GM12801 (cell line): ENCODE results near the gene CENPM.

Experiments used
- TF ChIP-seq, protein P1 (sequence below): IDR thresholded peaks from one replicate; pipeline ENCODE4 v1.5.1; 2011; ENCODE audit warnings: control low read depth; ENCODE audit not compliant: insufficient read length; ENCODE audit errors: extremely low read depth

Gene CENPM

GRCh38 chr22:41947424-41948080 is 600 bp upstream of the CENPM start:
- TF ChIP-seq, protein P1, sequence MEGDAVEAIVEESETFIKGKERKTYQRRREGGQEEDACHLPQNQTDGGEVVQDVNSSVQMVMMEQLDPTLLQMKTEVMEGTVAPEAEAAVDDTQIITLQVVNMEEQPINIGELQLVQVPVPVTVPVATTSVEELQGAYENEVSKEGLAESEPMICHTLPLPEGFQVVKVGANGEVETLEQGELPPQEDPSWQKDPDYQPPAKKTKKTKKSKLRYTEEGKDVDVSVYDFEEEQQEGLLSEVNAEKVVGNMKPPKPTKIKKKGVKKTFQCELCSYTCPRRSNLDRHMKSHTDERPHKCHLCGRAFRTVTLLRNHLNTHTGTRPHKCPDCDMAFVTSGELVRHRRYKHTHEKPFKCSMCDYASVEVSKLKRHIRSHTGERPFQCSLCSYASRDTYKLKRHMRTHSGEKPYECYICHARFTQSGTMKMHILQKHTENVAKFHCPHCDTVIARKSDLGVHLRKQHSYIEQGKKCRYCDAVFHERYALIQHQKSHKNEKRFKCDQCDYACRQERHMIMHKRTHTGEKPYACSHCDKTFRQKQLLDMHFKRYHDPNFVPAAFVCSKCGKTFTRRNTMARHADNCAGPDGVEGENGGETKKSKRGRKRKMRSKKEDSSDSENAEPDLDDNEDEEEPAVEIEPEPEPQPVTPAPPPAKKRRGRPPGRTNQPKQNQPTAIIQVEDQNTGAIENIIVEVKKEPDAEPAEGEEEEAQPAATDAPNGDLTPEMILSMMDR, result no peak

DNA sequence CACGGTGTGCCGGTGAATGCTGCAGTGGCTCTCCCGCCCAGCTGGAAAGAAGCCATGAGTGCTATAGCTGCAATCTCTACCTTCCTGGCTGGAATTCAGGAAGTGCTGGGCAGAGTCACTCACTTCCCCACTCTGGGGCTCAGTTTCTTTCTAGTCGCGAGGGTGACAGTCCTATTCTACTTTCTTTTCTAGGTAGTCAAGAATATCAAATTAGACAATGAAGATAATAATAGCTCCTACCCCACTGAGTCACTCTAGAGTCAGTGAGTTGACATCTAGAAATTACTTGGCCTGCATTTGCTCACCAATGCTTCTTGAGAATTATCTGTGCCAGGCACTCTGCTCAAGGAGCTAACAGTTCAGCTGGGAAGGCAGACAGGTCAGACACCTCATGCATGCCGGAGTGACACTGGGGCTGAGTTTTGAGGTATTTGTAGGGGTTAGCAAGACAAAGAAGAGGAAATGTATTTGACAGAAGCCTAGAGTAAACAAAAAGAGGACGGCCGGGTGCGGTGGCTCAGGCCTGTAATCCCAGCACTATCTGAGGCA is 3.2 kb downstream of the CENPM start:
- TF ChIP-seq, protein P1, result no peak

GRCh38 chr22:41940832-41941765 is 5.9 kb downstream of the CENPM start:
- TF ChIP-seq, protein P1, result no peak

- TF ChIP-seq, protein P1, result no peak
Measured at GRCh38 chr22:41939981-41940831, 6.7 kb downstream of the CENPM start.

DNA sequence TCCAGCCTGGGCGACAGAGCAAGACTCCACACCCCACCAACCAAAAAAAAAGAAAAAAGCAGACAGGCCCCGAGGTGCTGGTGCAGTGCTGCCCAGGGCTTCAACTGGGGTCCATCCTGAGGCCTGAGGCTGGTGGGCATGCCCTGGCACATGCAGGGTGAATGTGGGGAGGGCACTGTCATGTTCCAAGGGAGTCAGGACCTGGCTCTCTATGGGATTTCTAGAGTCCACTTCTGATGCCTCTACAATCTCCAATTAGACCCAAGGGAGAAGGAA is 10.1 kb downstream of the CENPM start:
- TF ChIP-seq, protein P1, result no peak

DNA sequence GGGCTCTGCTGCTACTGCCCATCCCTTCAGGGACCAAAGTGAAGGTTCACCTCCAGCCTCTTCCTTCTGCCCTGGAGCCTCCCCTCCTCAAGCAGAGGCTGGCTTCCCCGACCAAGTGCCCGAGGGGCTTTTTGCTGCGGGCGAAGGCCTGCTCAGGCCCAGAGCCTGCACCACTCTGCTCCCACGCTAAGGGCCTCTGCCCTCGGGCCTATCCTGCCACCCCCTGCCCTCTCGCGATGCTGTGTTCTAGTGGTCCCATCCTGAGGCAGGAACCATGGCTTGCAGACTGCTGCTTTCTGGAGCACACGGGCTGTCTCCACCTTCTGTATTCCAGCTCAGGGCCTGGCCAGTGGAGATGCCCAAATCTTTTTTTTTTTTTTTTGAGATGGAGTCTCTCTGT is 11.4 kb downstream of the CENPM start:
- TF ChIP-seq, protein P1, result no peak

DNA sequence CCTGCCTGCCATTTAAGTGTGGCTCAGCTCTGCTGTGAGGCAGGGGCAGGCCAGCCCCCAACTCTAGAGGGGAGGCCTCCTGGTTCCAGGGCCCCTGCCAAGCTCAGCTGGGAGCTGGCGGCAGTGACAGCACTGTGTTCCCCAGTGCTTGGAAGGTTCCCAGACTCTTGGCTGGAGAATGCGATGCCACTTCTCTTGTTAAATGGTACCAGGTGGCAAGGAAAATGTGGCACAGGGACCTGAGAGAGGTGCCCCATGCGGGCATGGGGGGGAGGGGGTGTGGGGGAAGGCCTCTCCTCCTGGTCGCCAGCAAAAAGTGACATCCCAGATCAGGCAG is 12.0 kb downstream of the CENPM start:
- TF ChIP-seq, protein P1, result no peak
